NCI-H446 treated with DMSO at 0.1 percent for 48 hours (cell line): ENCODE data around the gene NDUFAF8.

Source experiments
- DNase-seq: peaks from one replicate; lab custom pipeline; 2025; lab: John Stamatoyannopoulos, UW

NDUFAF8 gene

DNA sequence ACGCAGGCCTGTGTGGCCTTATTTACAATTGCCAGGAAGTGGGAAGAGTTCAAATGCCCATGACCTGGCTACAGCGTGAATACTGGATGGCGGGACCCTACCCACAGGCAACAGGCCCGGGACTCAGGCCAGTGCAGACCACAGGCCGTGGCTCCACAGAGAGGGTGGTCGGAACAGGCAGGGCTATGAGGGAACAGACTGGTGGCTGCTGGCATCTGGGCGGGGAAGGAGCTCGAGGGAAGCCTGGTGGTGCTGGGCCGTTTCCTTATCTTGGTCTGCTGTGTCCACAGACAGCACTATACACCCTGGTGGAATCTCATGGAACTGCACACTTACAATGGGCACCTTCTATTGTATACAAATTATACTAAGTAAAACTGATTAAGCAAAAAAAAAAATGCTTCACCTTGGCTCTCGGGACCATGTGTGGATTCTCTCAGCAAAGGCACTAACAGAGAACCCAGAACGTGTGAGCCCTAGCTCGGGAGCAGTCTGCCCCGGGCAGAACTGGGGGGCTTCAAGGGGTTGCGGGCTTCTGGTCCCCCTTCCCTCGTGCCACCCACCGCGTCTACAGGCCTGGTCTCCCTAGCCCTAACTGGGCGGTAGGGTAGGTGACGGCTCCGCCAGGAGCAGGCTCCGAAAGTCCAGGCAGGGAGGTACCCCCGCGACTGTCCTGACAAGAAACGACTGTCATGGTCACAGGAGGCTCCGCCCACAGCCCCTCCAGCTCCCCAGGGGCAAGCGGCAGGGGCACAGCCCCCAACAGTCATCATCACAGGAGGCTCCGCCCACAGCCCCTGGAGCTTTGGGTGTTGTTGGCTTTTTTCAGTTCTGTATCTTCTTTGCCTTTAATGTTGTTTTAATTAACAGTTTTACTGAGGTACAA, 38.2 kb upstream of the NDUFAF8 start:
- no peak for DNase-seq

- no peak for DNase-seq
Observed at GRCh38 chr17:81202318-81202717, 36.8 kb upstream of the NDUFAF8 start.

DNA sequence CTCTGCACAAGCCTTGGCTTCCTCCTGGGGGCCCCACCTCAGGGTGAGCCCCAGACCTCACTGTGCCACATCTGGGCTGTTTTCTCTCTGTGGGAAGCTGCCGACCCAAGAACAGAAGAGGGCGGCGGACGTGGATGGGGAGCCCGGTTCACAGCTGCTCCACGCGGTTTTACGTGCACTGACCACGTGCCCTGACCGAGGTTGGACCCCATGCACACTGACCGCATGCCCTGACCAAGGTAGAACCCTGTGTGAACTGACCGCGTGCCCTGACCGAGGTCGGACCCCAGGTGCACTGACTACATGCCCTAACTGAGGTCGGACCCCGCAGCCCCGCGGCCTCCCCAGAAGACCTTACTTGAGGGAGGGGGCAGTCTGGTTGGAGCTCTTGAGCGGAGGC, 36.0 kb upstream of the NDUFAF8 start:
- no peak for DNase-seq

GRCh38 chr17:81204578-81204977, 34.5 kb upstream of the NDUFAF8 start:
- no peak for DNase-seq

- DNase-seq: no peak
Observed at GRCh38 chr17:81206166-81206565, 33.0 kb upstream of the NDUFAF8 start.

DNA sequence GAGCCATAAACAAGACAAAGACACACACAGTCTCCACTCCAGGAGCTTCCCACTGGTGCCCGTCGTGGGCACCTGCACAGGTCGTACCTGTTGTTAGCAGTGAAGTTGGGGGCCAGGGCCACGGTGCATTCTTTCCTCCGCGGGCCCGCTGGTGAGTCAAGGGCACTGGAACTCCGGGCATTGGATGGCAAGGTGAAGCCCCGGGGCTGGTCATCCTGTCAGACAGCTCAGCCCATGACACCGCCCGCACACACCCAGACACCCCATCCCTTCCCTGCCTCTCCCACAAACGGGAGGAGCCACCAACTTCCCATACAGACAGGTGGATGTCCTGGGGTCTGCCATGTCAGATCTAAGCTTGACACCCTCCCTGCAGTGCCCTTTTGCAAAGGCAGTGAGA, 32.5 kb upstream of the NDUFAF8 start:
- DNase-seq: no peak

- no peak for DNase-seq
Observed at GRCh38 chr17:81207610-81208581, 31.2 kb upstream of the NDUFAF8 start.

- DNase-seq: no peak
Observed at GRCh38 chr17:81208651-81209050, 30.5 kb upstream of the NDUFAF8 start.

GRCh38 chr17:81209141-81209540, 30.0 kb upstream of the NDUFAF8 start:
- DNase-seq: no peak

GRCh38 chr17:81210466-81210865, 28.7 kb upstream of the NDUFAF8 start:
- no peak for DNase-seq

DNA sequence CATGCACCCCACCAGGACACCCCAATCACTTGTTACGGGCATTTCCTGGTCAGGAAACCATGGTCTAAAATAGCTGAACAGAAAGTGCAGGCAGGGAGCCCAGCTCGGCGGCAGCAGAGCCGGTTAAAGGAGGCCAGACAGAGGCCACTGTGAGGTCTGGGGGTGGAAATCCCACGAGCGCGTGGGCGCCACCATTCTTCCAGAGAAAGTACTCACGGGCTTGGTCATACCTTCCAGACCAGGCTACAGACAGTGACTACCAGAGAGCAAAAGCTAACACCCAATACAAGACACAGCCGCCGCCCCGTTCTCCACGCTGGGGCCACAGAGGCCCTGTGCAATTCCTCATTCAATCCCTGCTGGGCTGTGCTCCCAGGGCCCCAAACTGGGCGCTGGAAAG, 28.2 kb upstream of the NDUFAF8 start:
- no peak for DNase-seq

- DNase-seq: no peak
Observed at GRCh38 chr17:81212365-81212764, 26.8 kb upstream of the NDUFAF8 start.

DNA sequence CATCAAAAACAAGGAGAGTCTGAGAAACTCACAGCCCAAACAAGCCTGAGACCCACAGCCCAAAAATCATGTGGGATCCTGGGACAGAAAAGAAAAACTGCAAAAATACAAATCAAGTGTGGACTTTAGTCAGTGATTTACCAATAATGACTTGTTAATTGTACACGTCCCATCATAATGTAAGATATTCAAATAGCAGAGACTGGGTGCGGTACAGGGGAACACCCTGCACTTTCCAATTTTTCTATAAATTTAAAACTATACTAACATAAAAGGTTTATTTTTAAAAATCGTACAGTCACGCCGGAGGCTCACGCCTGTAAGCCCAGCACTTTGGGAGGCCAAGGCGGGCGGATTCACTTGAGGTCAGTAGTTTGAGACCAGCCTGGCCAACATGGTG, 25.1 kb upstream of the NDUFAF8 start:
- no peak for DNase-seq

- no peak for DNase-seq
Observed at GRCh38 chr17:81217491-81217890, 21.6 kb upstream of the NDUFAF8 start.

DNA sequence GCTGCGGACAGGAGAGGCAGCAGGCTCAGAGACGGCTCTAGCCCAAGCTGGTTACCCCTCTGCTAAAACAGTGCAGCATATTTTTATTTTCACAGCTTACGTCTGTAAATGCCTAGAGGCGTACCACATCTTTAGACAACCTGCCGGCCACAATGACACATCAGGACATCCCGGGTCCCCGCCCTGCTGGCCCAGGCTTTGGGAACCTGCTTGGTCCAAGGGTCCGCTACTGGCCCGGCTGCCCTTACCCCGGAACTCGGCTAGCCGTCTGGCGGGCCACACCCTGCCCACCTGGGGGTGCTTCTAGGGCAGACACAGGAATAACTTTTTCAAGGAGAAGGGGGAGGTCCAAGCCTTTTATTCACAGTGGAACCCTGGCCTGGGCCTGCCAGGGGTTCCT, 20.7 kb upstream of the NDUFAF8 start:
- DNase-seq: no peak

GRCh38 chr17:81218991-81219390, 20.1 kb upstream of the NDUFAF8 start:
- DNase-seq: no peak

- no peak for DNase-seq
Observed at GRCh38 chr17:81219476-81220180, 19.5 kb upstream of the NDUFAF8 start.

GRCh38 chr17:81221371-81221841, 17.7 kb upstream of the NDUFAF8 start:
- no peak for DNase-seq

GRCh38 chr17:81221842-81222619, 17.1 kb upstream of the NDUFAF8 start:
- DNase-seq: no peak

- DNase-seq: no peak
Observed at GRCh38 chr17:81222620-81222905, 16.6 kb upstream of the NDUFAF8 start.
